HG03039 (cell line): ENCODE data around the gene GBGT1.

Experiments
- ATAC-seq: cut with Tn5 transposase; IDR thresholded peaks from one replicate; pipeline ENCODE4 v1.9.1; 2021; ENCODE audit warnings: mild to moderate bottlenecking, moderate library complexity; ENCODE audit not compliant: unreplicated experiment

The GBGT1 gene

GRCh38 chr9:133129001-133129795 lies 34.5 kb downstream of the GBGT1 start:
- ATAC-seq: no peak

- ATAC-seq: no peak
Observed at GRCh38 chr9:133128152-133128551, 35.6 kb downstream of the GBGT1 start.

GRCh38 chr9:133127340-133127981 lies 36.3 kb downstream of the GBGT1 start:
- no peak for ATAC-seq

GRCh38 chr9:133126697-133127339 lies 36.9 kb downstream of the GBGT1 start:
- no peak for ATAC-seq

GRCh38 chr9:133125941-133126696 lies 37.6 kb downstream of the GBGT1 start:
- ATAC-seq: no peak

- ATAC-seq: no peak
Observed at GRCh38 chr9:133124907-133125275, 38.8 kb downstream of the GBGT1 start.

- no peak for ATAC-seq
Observed at GRCh38 chr9:133124123-133124906, 39.4 kb downstream of the GBGT1 start.

- no peak for ATAC-seq
Observed at GRCh38 chr9:133122935-133123611, 40.6 kb downstream of the GBGT1 start.

GRCh38 chr9:133122605-133122934 lies 41.1 kb downstream of the GBGT1 start:
- no peak for ATAC-seq

- ATAC-seq: no peak
Observed at GRCh38 chr9:133121915-133122550, 41.7 kb downstream of the GBGT1 start.

GRCh38 chr9:133121198-133121914 lies 42.4 kb downstream of the GBGT1 start, which contains the start of gene RALGDS:
Gene RALGDS, minus strand, starts transcription at chr9:133121240. Its CDS starts 86 bp downstream, at chr9:133121154.
- peak; percentile 68 for ATAC-seq

- ATAC-seq: no peak
Observed at GRCh38 chr9:133120501-133121197, 43.1 kb downstream of the GBGT1 start.

GRCh38 chr9:133119846-133120500 lies 43.7 kb downstream of the GBGT1 start:
- ATAC-seq: no peak

- no peak for ATAC-seq
Observed at GRCh38 chr9:133119103-133119845, 44.4 kb downstream of the GBGT1 start.

GRCh38 chr9:133118568-133118967 lies 45.1 kb downstream of the GBGT1 start:
- no peak for ATAC-seq

- no peak for ATAC-seq
Observed at GRCh38 chr9:133118179-133118520, 45.6 kb downstream of the GBGT1 start.
